Stimulated activated CD8-positive, alpha-beta memory T cell treated with anti-CD3 and anti-CD28 coated beads, Interleukin-7, amount 100 ng/mL, for 24 hours (primary cell): Measurements from ENCODE around the gene NMNAT3.

ENCODE experiments used
- DNase-seq: peaks from one replicate; pipeline ENCODE4 v3.0.0-alpha.2; 2020; ENCODE audit warnings: low read depth

Gene NMNAT3

DNA sequence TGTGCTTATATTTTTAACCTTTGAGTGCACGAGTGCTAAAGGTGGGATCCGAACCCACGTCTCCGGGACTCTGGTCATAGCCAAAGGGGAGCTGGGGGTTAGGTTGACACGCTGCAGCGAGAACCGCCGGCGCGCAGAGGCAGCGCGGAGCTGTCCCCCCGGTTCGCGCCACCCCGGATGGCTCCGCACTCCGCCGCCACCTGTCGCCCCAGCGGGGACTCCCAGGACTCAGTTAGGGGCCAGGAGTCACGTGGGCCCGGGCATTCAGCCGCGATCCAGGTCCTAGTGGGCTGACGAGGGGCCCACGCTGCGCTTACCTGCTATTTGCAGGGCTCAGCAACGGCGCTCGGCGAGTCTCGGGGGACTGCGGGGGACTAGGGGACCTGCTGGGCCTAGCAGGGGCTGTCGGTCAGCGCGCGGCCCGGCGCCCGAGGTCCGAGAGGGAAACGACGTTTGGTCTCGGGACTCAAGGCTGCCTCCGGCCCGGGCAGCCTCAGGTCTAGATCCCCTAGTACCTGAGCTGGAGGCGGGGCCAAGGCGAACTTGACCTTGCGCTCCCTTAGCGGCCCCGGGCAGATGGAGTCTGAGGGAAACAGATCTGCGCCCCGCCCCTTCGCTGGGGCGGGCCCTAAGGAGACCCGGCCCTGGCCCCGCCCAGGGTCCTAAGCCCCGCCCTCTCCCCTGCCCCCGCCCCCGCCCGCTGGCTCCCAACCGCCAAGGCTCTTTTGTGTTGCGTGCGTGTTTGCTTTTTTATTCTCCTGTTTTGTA lies at the start of gene NMNAT3:
Gene NMNAT3, minus strand, starts transcription at position 585 of the 768 bp plus-strand sequence. CDS start 50,248 bp downstream, outside the sequence.
- peak; percentile 55 for DNase-seq

DNA sequence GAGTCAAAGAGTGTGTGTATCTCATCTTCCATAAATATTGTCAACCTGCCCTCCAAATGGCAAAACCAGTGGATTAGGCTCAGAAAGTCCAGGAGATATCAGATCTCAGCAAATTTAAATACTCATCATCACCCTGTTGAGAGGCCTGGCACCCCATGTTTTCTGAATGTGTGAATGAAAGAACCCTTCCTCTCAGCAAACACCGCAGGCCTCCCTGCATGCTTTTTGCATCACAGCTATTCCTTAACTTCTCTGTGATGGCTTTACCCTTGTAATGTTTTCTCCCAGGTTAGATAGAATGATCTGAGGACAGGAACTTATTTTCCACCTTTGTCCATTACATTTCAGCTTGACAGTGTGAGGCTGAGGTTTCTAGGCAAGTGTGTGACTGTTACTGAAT lies 43.6 kb upstream of the NMNAT3 start:
- no peak for DNase-seq

GRCh38 chr3:139718415-139718814 lies 40.6 kb upstream of the NMNAT3 start:
- DNase-seq, result no peak

GRCh38 chr3:139716908-139717485 lies 39.2 kb upstream of the NMNAT3 start:
- no peak for DNase-seq

DNA sequence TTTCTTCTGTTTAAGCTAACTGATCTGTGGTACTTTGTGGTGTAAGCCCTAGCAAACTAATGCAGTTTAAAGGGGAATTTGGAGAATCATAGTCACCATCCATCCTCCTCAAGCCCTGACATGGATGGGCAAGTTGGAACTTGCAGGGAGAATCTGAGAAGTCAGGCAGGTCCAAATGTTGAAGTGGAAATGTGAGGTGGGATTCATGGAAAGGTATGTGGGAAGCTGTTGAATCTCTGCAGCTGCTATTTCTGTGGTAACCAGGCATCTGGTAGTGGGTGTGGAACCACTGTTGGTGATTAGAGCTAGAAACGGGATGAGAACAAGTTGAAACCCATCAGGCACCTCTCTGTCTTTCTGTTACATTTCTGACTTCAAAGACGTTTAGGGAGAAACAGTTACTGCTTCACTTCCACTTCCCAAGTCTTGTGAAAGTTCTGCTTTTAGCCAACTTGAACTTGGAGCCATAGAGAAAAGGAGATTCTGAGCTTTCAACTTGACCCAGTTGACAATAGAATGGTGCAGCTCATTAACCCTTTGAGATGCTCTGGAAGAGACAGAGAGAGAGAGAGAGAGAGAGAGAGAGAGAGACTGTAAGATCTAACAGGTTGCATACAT lies 38.1 kb upstream of the NMNAT3 start:
- DNase-seq, result no peak

DNA sequence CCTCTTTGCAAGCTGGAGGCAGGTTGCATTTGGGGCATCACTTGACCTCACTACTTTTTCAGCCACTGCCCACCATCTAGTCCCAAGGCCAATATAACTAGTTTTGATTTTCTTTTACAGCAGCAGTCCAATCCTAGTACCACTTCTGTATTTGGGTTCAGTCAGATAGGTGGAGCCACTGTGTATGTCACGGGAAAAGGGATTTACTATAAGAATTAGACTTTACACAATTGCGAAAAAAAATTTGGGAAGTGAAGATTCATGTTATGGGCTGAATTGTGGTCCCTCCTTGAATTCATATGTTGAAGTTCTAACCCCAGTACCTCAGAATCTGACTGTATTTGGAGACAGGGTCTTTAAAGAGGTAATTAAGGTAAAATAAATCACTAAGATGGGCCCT lies 37.4 kb upstream of the NMNAT3 start:
- no peak for DNase-seq

DNA sequence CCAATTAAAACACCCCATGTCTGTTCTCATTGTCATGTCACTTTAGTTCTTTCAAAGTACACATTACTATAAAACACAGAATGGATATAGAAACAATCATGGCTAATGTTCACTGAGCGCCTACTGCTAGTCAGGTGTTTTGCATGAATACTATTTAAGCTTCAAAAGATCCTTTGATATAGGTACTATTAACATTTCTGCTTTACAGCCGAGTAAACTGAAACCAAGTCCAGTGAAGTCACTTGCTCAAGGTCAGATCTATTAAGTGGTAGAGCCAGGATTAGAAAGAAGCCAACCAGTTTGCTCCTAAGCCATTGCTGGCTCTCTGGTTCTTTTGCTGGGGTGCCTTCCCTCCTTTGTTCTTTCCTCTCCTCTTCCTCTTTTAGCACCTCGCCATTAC lies 32.4 kb upstream of the NMNAT3 start:
- no peak for DNase-seq

- no peak for DNase-seq
Measured at GRCh38 chr3:139705631-139706030, 27.9 kb upstream of the NMNAT3 start.

GRCh38 chr3:139696314-139696604 lies 18.5 kb upstream of the NMNAT3 start:
- no peak for DNase-seq

DNA sequence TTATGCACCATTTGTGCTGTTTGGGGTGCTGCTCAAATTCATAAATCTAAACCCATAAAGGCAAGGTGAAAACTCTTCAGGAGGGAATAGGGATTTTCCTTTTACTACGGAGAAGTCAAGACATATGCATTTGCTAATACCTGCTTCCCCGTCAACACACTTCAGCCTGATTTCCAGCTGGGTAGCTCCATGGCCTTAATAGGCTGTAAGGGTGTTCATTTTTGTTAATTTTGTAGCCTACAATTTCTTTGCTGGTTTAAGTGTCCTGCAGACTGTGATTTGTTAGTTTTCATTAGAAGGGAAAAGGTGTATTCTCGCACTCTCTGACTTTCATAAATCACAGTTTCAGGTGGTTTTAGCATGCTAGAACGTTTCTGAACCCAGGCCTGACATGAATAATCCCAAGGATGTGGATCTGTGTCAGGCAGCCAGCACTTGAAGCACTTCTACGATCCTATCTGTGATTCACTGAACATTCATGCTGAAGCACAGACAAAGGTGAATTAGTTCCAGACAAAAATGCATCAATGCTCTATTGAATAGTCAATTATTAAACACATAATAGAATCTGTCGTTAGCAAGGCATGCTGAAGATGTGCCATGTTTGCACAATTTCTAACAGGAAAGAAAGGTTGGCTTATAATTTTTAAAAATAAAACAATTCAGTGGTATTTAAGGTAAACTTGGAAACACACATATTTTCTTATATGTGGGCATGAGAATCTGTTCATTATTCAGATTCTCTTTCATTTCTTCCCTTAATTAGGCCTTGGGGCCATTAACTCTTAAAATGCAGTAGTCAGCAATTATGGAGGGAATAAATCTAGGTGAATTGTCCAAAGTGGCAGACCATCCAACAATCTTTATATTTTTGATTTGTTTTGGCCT lies 17.9 kb upstream of the NMNAT3 start:
- DNase-seq, result no peak

- DNase-seq, result no peak
Measured at GRCh38 chr3:139695007-139695406, 17.2 kb upstream of the NMNAT3 start.

GRCh38 chr3:139694542-139694941 lies 16.8 kb upstream of the NMNAT3 start:
- no peak for DNase-seq

DNA sequence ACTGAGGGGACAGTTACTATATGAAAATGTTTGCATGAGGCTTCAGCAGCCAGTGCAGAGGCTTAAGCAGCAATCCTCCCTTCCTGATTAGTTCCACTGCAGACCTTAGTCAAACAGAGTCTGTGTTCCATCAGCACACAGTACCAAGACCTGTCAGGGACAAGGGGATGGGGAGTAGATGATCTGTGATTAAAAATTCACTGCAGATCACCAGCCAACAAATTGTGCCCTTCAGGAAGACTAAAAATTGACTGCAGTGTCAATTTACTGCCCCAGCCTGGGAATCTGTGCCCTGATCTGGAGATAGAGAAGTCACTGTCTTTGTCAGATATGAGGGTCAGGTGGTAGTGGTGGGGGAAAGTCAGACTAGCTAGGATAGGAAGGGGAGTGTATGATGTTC lies 13.8 kb upstream of the NMNAT3 start:
- no peak for DNase-seq

GRCh38 chr3:139689708-139690228 lies 12.0 kb upstream of the NMNAT3 start:
- no peak for DNase-seq

DNA sequence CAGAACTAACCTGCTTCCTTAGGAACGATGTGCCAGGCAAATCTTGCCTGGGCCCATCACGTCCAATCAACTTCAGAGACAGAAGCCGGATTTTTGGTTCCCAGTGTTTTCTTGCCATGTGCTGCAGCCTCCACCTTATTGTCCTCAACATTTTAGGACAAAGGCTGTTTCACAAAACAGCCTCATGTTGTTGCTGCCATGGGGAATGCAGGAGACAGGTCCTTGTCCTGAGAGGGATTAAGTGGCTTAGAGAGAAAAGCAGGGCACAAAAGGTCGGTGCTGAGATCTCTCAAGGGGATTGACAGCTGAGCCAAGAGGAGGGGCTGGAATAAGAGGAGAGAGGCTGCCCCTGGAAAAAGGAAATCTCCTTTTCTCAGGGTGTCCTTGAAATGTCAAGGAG lies 11.3 kb upstream of the NMNAT3 start:
- DNase-seq, result no peak

DNA sequence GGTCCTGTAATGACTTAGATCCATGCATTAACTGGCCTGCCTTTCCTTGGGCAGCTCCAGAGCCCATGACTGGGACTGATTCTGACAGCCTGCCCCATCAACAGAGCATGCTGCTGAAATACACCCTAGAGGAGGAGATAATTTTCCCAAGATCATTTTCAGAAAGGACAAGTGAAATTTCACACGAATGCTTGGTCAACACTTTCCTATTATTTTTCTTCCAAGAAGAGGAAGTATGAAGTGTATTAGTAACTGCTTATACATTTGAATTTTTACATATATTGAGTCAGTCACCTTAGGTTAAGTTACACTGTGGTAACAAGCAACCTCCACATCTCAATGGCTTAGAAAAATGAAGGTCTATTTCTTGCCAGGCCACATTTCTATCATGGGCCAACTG lies 9.7 kb upstream of the NMNAT3 start:
- no peak for DNase-seq

- no peak for DNase-seq
Measured at GRCh38 chr3:139686624-139687023, 8.9 kb upstream of the NMNAT3 start.

GRCh38 chr3:139686206-139686605 lies 8.4 kb upstream of the NMNAT3 start:
- no peak for DNase-seq

DNA sequence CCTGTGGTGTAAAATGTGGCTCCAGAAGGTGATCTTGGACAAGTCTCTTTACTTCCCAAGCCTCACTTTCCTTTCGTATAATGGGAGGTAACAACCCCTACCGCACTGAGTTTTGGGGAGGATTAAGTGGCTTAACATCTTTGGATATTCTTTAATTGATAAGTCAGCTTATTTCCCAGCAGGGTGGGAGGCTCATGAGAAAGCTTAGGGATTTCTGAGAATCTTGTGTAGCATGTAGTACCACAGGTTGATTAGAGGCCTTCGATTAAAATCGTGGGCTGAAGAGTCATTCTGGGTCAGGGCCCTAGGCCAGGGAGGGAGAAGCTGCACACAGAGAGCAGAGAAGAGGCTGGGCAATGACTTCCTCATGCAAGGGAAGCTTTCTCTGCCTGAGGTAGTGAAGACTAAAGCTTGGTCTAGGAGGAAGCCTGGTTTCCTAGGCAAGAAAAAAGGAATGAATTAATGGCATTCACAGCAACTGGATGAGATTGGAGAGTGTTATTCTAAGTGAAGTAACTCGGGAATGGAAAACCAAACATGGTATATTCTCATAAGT lies 1.5 kb upstream of the NMNAT3 start:
- no peak for DNase-seq

DNA sequence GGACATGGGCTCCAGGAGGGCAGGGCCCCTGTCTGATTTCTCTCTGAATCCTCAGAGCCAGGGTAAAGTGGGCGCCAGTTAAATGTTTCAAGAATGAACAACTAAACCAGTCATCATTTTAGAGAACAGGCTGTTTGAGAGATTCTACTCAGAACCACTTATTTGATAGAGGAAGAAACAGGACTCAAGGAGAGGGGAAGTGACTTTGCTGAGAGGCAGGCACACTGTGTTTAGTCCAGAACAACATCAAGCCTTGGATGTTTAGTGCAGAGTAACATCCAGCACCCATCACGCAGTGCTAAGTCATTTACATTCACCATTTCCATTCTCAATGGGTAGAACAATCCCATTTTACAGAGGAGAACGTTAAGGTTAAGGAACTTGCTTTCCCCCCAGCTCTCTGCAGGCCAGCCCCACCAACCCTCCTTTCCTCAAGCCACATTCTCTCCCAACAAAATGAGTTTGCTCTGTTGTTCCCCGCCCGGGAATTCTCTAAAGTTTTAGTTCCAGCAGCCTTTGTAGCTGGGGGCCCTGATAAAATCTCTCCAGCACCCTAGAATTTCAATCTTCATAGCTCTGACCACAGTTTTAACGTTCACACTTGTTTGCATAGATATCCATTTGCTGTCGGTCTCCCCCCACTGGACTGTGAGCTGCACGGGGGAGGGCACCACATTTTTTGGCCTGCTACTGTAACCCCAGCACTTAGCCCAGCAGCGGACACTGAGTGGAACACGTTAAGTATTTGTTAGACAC lies 962 bp downstream of the NMNAT3 start:
- no peak for DNase-seq

GRCh38 chr3:139676108-139676507 lies 1.7 kb downstream of the NMNAT3 start:
- no peak for DNase-seq
